GM19023 (cell line): Measurements from ENCODE around the gene LTBP4.
"Not testable (repeated sequence)": the region's sequence is repeated elsewhere in the genome, so short reads cannot be mapped to it uniquely, and the experiment has no call there.

Source experiments
- ATAC-seq: cut with Tn5 transposase; IDR thresholded peaks from one replicate; pipeline ENCODE4 v1.9.1; 2021; ENCODE audit warnings: mild to moderate bottlenecking, moderate library complexity; ENCODE audit not compliant: unreplicated experiment

Gene LTBP4

GRCh38 chr19:40576585-40577451 is 24.4 kb upstream of the LTBP4 start, which contains the start of gene SHKBP1:
Gene SHKBP1, plus strand, starts transcription at chr19:40576873. Its CDS starts 27 bp downstream, at chr19:40576900.
- ATAC-seq, result peak; percentile 94

DNA sequence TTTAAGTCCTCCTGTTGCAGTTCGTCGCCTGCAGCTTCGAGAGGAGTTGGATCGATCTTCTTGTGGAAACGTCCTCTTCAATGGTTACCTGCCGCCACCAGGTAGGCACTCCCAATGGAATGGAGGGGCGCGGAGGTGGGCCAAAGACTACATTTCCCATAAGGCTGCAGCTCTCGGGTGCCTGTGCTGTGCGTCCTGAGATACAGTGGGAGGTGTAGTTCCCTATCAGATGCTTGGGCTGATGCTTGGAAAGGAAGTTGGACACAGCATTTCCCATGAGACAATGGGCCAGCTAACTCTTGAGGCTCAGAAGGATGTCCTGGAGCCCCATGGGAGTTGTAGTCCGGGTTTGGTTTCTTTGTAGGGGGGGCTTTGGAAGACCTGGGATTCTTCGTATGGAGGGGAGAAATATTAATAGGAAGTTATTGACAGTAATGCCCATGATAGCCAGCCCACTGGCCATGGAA is 22.7 kb upstream of the LTBP4 start:
- ATAC-seq, result no peak

DNA sequence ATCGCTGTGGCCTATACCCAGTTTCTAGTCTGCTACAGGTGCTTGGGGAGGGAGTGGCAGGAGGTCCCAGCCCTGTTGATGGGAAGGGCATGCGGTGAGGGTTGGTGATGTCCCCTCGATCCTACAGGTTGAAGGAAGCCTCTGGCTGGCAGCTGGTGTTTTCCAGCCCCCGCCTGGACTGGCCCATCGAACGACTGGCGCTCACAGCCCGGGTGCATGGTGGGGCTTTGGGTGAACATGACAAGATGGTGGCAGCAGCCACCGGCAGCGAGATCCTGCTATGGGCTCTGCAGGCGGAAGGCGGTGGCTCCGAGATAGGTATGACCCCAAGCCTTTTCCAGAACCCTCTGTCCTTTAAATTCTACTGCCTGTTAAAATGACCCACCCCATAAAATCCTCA is 20.6 kb upstream of the LTBP4 start:
- no peak for ATAC-seq

DNA sequence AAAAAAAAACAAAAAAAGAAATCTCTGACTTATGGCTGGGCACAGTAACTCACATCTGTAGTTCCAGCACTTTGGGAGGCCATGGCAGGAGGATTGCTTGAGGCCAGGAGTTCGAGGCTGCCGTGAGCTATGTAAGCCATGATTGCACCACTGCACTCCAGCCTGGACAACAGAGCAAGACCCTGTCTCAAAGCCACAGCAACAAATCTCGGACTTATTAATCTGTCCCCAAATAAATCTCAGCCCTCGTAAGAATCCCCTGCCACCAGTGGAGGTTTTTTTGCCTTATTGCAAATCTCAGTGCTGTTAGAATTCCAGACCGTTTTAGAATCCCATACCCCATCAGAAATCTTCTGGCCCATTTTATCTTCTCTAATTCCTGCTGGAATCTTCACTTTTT is 19.6 kb upstream of the LTBP4 start:
- no peak for ATAC-seq

DNA sequence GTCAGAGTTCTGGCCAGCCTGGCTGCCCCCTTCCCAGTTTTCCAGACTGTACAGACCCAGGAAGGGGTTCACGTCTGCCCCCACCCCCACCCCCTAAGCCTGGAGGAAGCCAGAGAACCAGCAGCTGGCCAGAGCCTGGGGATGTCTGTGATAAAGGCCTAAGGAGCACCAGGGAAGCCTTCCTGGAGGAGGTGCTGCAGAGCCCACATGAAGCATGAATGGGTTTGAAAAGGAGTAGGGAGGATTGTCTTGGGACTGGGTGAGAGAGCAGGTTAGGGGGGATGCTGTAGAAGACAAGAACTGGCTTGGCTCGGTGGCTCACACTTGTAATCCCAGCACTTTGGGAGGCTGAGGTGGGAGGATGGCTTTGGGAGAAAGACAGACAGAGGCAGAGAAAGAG is 18.7 kb upstream of the LTBP4 start:
- no peak for ATAC-seq

DNA sequence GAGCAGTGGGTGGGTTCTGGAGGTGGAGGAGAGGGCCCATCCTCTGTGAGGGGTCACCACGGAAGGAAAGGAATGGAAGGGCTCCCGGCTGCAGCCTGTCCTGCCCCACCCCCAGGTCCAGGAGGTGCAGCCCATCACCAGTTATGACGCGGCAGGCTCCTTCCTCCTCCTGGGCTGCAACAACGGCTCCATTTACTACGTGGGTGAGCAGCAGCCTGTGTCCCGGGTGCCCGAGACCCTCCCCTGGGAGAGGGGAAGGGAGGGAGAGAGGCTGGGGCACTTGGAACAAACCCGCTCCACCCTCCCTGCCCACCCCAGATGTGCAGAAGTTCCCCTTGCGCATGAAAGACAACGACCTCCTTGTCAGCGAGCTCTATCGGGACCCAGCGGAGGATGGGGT is 17.9 kb upstream of the LTBP4 start:
- no peak for ATAC-seq

- ATAC-seq, result no peak
These were observed 17.2 kb upstream of the LTBP4 start for GRCh38 chr19:40584007-40584406.

GRCh38 chr19:40585241-40585981 is 15.8 kb upstream of the LTBP4 start:
- ATAC-seq, result no peak

DNA sequence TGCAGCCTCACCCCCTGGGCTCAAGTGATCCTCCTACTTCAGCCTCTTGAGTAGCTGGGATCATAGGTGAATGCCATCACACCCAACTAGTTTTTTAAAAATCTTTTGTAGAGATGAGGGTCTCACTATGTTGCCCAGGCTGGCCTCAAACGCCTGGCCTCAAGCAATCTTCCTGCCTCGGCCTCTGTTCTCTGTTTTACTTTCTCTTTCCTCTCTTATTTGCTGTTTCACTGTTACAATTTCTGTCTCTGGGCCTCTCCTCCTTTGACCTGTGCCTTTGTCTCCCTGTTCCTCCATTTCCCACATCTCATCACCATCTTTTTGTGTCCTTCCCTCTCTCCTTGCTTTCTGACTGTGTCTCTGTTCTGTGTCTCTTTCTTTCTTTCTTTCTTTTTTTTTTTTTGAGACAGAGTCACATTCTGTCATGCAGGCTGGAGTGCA is 15.2 kb upstream of the LTBP4 start:
- no peak for ATAC-seq

DNA sequence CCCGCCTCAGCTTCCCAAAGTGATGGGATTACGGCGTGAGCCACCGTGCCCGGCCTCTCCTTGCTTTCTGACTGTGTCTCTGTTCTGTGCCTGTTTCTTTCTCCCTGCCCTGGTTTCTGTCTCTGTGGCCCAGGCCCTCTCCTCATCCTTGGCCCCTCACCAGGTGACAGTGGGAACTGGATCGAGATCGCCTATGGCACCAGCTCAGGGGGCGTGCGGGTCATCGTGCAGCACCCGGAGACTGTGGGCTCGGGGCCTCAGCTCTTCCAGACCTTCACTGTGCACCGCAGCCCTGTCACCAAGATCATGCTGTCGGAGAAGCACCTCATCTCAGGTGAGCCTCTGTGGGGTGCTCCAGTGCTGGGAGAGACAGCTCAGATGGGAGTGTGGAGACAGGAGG is 14.6 kb upstream of the LTBP4 start:
- ATAC-seq, result no peak

GRCh38 chr19:40588110-40588854 is 12.9 kb upstream of the LTBP4 start:
- no peak for ATAC-seq

DNA sequence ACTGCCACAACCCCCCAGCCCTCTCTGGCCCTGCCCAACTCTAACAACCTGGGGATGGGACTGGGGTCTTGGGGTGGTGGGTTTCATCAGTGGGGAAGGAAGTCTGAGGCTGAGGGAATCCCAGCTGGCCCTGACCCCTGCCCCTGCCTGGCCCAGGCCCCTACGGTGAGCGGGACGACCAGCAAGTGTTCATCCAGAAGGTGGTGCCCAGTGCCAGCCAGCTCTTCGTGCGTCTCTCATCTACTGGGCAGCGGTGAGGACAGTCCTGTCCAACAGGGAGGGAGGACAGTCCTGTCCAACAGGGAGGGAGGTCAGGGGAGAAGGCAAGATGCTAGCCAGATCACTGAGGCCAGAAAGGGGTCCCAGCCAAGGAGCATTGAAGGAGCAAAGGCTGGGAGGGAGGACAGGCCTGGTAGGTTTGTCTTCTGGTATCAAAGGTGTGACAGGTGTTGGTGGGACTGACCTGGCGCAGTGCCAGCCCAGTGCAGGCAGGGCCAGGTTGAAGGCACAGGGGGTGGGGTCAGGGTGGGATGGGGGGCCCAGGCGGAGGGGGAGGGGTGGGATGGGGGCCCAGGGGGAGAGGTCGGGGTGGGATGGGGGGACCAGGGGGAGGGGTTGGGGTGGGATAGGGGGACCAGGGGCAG is 12.1 kb upstream of the LTBP4 start:
- no peak for ATAC-seq

DNA sequence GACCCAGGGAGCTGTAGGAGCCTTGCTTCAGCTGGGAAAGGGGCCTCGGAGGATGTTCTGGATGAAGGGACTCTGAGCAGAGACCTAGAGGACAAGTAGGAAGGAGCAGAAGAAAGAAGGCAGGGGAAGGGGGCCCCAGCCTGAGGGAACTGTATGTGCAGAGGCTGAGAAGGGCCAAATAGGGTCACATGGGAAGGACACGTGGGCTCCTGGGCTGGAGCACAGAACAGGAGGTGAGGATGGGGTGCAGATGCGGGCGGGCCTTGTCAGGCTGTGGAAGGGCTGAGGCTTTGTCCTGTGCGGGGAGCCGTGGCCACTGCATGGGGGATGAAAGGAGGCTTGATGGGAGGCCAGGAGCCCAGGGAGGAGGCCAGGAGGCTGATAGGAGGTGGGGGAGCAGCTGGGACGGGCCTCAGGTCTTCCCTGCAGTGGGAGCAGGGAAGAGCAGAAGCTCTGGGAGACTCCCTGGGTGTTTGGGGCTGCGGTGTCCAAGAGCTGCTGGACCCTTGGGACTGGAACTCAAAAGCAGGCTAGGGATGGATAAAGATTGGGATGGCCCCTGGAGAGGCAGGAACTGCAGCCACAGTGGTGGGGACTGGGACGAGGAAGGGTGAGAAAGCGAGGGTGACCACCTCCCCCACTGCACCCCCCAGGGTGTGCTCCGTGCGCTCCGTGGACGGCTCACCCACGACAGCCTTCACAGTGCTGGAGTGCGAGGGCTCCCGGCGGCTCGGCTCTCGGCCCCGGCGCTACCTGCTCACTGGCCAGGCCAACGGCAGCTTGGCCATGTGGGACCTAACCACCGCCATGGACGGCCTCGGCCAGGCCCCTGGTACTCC is 11.4 kb upstream of the LTBP4 start:
- ATAC-seq, result no peak

- ATAC-seq, result no peak
These were observed 10.5 kb upstream of the LTBP4 start for GRCh38 chr19:40590464-40591265.

DNA sequence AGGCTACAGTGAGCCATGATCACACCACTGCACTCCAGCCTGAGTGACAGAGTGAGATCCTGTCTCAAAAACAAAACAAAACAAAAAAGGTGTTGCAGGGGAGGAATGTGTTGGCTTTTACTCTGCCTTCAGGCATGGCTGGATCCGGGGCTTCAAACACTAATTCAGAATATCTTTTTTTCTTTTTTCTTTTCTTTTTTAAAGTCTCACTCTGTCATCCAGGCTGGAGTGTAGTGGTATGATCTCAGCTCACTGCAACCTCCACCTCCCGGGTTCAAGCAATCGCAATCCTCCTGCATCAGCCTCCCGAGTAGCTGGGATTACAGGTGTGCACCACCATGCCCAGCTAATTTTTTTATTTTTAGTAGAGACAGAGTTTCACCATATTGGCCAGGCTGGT is 9.4 kb upstream of the LTBP4 start:
- not testable (repeated sequence) for ATAC-seq

- ATAC-seq, result no peak
These were observed 9.0 kb upstream of the LTBP4 start for GRCh38 chr19:40592170-40592569.

DNA sequence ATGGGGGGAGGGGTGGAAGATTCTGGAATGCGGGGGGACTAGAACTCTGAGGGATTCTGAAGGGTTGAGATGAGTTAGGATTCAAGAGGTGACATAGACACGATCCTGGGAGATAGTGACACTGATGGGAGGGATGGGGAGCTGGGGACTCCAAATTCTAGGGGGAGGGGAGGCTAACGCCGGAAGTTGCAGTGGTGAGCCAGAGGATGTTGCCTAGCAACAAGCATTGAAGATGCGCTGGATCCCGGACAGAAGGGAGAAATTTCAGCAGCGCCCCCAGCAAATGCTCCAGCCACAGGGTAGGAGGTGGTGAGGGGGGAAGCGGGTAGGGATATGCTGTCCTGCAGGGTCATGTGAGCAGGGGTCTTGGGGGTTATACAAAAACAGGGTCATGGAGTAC is 6.9 kb upstream of the LTBP4 start:
- ATAC-seq, result no peak

GRCh38 chr19:40594657-40595091 is 6.5 kb upstream of the LTBP4 start:
- ATAC-seq, result no peak
